Mucosa of descending colon (tissue), 3 donors: ENCODE data around the gene FUBP3. TPM values are rescaled to one million over a fixed set of nuclear protein-coding genes. Genes with fewer than 3 reads are reported as not detected.

ENCODE experiments used
- ATAC-seq: fragments of 200-7000 bp; cut with Tn5 transposase; one replicate; pipeline ENCODE4 v1.9.1; 2020; ENCODE audit warnings: mild to moderate bottlenecking, moderate library complexity
- DNase-seq, 3 donors: peaks; one replicate each; pipeline ENCODE4 v3.0.0-alpha.2; 2020
- H3K36me3 ChIP-seq: fragments of 200-600 bp; one replicate; pipeline ENCODE4 v1.8.0; 2021; ENCODE audit warnings: low read depth, mild to moderate bottlenecking
- H3K4me1 ChIP-seq: fragments of 200-600 bp; one replicate; pipeline ENCODE4 v1.8.0; 2021; ENCODE audit warnings: low read depth, mild to moderate bottlenecking
- H3K4me3 ChIP-seq: fragments of 200-600 bp; one replicate; pipeline ENCODE4 v1.8.0; 2021; ENCODE audit warnings: mild to moderate bottlenecking
- H3K9me3 ChIP-seq: fragments of 200-600 bp; one replicate; pipeline ENCODE4 v1.8.0; 2021; ENCODE audit warnings: mild to moderate bottlenecking
- CTCF ChIP-seq: fragments of 200-600 bp; IDR thresholded peaks from one replicate; pipeline ENCODE4 v1.8.0; 2022; ENCODE audit warnings: antibody characterized with exemption, mild to moderate bottlenecking
- intact Hi-C, 2 donors: fragments of 100-400 bp; cut with DNase I in 1 of 2; cut with micrococcal nuclease in 1 of 2; formaldehyde crosslinking; loops; one replicate each; pipeline versions ENCODE4 v1.11.0 to v1.11.1; 2022; cut with DNase I, micrococcal nuclease
- long read RNA-seq, 2 donors: library from polyadenylated mRNA; unstranded; transcript quantifications; one replicate each; pipeline ENCODE4 v2.0.0, GENCODE V29; 2019 to 2021
- total RNA-seq, 3 donors: library from RNA; stranded (reverse); fragmentation: NEBNext Ultra II Directional in 2 of 3; extraction: Animal tissue kit (Norgen Biotek cat#: 25700) in 2 of 3; gene quantifications; one replicate each; pipeline versions ENCODE4 v1.2.1 to v1.2.4, GENCODE V29; 2021 to 2023
- donor health status: DM: no; HTN: no; CAD: no; lungs with moderate emphysema.
- donor health status: DM: no; HTN: no; CAD: no.
- donor health status: DM: no; HTN: yes; CAD: no.

FUBP3 gene
- total RNA-seq = 10 to 100 TPM; 36.5 to 56.5 (median 43.3) TPM
- long read RNA-seq, donor 1, transcript FUBP3-201 (19 exons, 3,124 nt) = major isoform, 45 of 93 reads
- long read RNA-seq, donor 1, partial matches to known transcripts = 10 of 93 reads
- long read RNA-seq, donor 1, other reads (novel, unspliced or antisense) = 37 of 93 reads
- long read RNA-seq, donor 2, partial matches to known transcripts = 0 of 3 reads
- long read RNA-seq, donor 2, other reads (novel, unspliced or antisense) = 2 of 3 reads

- TF ChIP-seq CTCF = no peak
- Histone ChIP-seq H3K4me3 (peak within 1 kb of the TSS; percentile 89), H3K36me3 (no peaks in the 10 kb centered on the region), H3K4me1 (peaks cover 25% of the 10 kb centered on the region), H3K9me3 (no peaks in the 10 kb centered on the region)
- DNase-seq (peak; percentile 95 to 96 (median 96)), ATAC-seq (peak; percentile 99)
- intact Hi-C loops = no loop called here
Measured at GRCh38 chr9:130578865-130579737, at the start of gene FUBP3. Gene FUBP3 (plus strand): TSS chr9:130579577. CDS start chr9:130579681, 104 bp downstream.

GRCh38 chr9:130530938-130531337 lies 48.4 kb upstream of the FUBP3 start:
- DNase-seq (no peak), ATAC-seq (no peak)
- Histone ChIP-seq H3K9me3 (no peaks in the 10 kb centered on the region), H3K4me3 (no peak overlapping the region), H3K4me1 (no peaks in the 10 kb centered on the region), H3K36me3 (no peaks in the 10 kb centered on the region)
- intact Hi-C loops = no loop called here
- no peak for TF ChIP-seq CTCF

DNA sequence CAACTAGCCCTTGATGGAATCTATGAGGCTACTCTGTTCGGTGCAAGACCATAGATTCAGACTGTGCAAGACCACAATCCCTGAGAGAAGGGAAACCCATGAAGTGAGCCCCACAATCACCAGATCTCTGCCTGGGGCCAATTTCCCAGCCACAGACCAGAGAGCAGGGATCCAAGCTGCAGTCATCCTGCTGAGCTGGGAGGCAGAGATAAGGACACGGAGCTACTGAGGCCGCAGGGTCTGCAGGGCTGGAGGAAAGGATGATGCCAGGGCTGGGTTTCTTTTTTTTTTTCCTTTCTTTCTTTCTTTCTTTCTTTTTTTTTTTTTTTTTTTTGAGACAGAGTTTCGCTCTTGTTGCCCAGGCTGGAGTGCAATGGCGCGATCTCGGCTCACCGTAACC lies 47.7 kb upstream of the FUBP3 start:
- no peak for ATAC-seq
- intact Hi-C loops = no loop called here
- Histone ChIP-seq H3K4me3 (no peak overlapping the region), H3K4me1 (no peaks in the 10 kb centered on the region), H3K36me3 (no peaks in the 10 kb centered on the region), H3K9me3 (no peaks in the 10 kb centered on the region)
- no peak for TF ChIP-seq CTCF
- DNase-seq = no peak

DNA sequence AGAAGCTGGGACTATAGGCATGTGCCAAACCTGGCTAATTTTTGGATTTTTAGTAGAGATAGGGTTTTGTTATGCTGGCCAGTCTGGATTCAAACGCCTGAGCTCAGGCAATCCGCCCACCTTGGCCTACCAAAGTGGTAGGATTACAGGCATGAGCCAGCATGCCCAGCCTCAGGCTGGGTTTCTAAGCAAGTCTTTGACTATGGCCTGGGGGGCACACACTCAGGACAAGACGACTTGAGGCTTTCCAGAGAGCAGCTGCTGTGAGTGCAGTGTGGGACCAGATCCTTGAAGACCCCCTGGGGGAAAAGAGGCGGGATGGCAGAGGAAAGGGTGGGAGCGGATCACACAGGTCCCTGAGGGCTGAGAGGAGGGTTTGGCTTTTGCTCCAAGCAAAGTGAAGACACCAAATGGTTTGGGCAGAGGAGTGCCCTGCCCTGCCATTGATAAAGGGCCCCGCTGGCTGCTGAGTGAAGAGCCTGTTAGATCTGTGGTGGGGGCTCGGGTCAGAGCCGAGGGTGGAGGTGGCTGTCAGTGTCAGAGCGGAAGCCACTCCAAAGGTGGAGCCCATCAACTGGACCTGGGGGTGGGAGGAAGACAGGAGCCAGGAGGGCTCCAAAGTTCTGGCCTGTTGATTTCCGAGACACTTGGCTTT lies 46.8 kb upstream of the FUBP3 start:
- DNase-seq = no peak
- no peak for TF ChIP-seq CTCF

DNA sequence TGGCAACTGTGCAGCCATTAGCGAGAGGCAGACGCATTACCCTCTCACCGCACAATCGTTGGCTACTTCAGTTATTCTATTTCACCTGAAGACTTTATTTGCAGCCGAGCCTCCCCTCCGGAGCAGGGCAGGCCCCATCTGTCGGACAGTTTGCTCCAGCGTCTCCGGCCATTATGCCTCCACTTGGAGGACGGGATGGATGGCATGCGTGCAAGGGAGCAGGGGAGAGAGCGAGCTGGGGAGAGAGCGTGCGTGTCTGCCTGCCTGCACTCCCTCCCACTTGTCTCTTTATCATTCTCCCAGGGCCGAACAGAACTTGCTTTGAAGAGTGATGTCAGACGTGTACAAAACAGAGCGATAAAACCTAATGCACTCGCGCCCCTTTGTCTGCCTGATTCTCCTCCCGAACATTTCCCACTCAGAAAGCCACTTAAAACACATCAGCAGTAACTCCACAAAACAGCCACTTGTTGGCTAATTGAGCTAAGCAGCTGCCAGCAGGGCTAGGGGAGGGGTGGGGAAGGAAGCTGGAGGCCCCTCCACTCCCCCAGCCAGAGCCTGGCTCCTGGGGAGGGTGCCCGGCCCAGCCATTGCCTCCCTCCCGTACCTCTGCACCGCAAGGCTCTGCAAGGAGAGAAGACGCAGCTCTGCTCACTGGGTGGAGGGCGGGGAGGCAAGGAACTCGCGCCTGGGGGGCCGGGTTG lies 43.4 kb upstream of the FUBP3 start:
- DNase-seq (no peak), ATAC-seq (peak; percentile 10)
- Histone ChIP-seq H3K4me1 (no peaks in the 10 kb centered on the region), H3K36me3 (no peaks in the 10 kb centered on the region), H3K9me3 (no peaks in the 10 kb centered on the region), H3K4me3 (no peak overlapping the region)
- intact Hi-C loops = no loop called here
- TF ChIP-seq CTCF = no peak

More for the DNA sequence above, 46.8 kb upstream of the FUBP3 start:
- Histone ChIP-seq H3K9me3 (no peaks in the 10 kb centered on the region), H3K36me3 (no peaks in the 10 kb centered on the region), H3K4me1 (no peaks in the 10 kb centered on the region), H3K4me3 (no peak overlapping the region)
- intact Hi-C loops = no loop called here
- ATAC-seq = no peak
